ENCODE results near the gene ZHX3. TPM values are rescaled to one million over a fixed set of nuclear protein-coding genes. Genes with fewer than 3 reads are reported as not detected.

ZHX3 gene
- total RNA-seq, 6 experiments from 2014 or later: 64.1 to 80.1 (median 72.0) TPM

- TF ChIP-seq, protein P1, sequence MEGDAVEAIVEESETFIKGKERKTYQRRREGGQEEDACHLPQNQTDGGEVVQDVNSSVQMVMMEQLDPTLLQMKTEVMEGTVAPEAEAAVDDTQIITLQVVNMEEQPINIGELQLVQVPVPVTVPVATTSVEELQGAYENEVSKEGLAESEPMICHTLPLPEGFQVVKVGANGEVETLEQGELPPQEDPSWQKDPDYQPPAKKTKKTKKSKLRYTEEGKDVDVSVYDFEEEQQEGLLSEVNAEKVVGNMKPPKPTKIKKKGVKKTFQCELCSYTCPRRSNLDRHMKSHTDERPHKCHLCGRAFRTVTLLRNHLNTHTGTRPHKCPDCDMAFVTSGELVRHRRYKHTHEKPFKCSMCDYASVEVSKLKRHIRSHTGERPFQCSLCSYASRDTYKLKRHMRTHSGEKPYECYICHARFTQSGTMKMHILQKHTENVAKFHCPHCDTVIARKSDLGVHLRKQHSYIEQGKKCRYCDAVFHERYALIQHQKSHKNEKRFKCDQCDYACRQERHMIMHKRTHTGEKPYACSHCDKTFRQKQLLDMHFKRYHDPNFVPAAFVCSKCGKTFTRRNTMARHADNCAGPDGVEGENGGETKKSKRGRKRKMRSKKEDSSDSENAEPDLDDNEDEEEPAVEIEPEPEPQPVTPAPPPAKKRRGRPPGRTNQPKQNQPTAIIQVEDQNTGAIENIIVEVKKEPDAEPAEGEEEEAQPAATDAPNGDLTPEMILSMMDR (IDR thresholded peaks at IDR 0.05): no peak
- Mint-ChIP-seq H3K9me3 (peaks cover 41% of the 10 kb centered on the region), H3K4me1 (ENCODE audit: low read depth) (peaks cover 22% of the 10 kb centered on the region), H3K27me3 (ENCODE audit: insufficient read depth) (no peaks in the 10 kb centered on the region; the same call in 1 of the 2 replicates), H3K4me3 (no peak overlapping the region), H3K27ac (no peak overlapping the region), H3K36me3 (ENCODE audit: low read depth) (peaks cover 78% of the 10 kb centered on the region)
- no peak for DNase-seq
Measured at GRCh38 chr20:41191562-41192500, 125.7 kb downstream of the ZHX3 start.

- Mint-ChIP-seq H3K4me1 (ENCODE audit: low read depth) (peaks cover 23% of the 10 kb centered on the region), H3K36me3 (ENCODE audit: low read depth) (peaks cover 56% of the 10 kb centered on the region), H3K4me3 (no peak overlapping the region), H3K27me3 (ENCODE audit: insufficient read depth) (no peaks in the 10 kb centered on the region), H3K27ac (no peak overlapping the region), H3K9me3 (peaks cover 26% of the 10 kb centered on the region)
- TF ChIP-seq, protein P1 (IDR thresholded peaks at IDR 0.05): no peak
- DNase-seq: no peak
Measured at GRCh38 chr20:41187668-41188067, 129.9 kb downstream of the ZHX3 start.

- H3K4me1 Mint-ChIP-seq (ENCODE audit: low read depth): peaks cover 35% of the 10 kb centered on the region
- H3K9me3 Mint-ChIP-seq: peaks cover 11% of the 10 kb centered on the region
- no peak overlapping the region for H3K4me3 Mint-ChIP-seq
- no peaks in the 10 kb centered on the region; the same call in 1 of the 2 replicates for H3K27me3 Mint-ChIP-seq (ENCODE audit: insufficient read depth)
- TF ChIP-seq, protein P1 (IDR thresholded peaks at IDR 0.05): no peak
- no peak overlapping the region; the same call in 1 of the 2 replicates for H3K27ac Mint-ChIP-seq
- DNase-seq: no peak
- H3K36me3 Mint-ChIP-seq (ENCODE audit: low read depth): peaks cover 51% of the 10 kb centered on the region
Measured at GRCh38 chr20:41185013-41185757, 132.3 kb downstream of the ZHX3 start.

DNA sequence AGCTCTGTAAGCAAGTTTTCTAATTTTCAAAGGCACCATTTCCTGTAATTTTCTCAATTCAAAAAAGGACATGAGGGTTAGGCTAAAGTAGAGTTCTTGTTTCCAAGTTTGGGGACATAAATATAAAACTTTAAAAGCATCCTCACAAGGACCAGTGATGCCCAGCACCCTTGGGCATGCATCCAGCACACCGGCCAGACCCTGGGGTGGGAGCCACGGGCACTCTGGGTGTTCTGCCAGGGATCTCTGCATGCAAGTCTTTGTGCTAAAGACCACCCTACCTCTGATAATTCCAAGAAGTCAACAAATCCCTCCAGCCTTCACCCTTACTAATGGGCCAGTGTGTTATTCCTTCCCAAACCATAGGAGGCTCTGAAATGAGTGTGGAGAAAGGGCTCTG is 133.7 kb downstream of the ZHX3 start:
- H3K9me3 Mint-ChIP-seq: no peaks in the 10 kb centered on the region; the same call in 1 of the 2 replicates

DNA sequence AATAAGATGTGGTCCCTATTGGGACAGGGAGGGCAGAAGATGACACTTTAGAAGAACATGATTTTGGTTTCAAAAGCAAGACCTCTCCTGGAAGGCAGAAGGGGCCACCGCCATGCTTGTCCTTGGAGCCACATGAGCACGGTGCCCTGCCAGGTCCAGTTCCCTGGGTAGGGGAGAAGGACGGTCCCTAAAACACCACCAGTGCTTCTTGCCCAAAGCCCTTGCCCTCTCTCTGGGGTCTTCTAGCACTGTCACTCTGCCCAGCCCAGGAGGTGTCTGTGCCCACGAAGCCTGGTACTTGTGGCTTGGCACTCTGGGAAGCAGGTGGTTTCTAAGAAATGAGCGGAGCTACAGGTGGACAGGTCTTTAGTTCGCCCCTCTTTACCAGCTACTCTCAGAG is 134.1 kb downstream of the ZHX3 start:
- Mint-ChIP-seq H3K9me3 (no peaks in the 10 kb centered on the region; the same call in 1 of the 2 replicates), H3K27ac (no peak overlapping the region), H3K36me3 (ENCODE audit: low read depth) (peaks cover 42% of the 10 kb centered on the region), H3K4me3 (no peak overlapping the region), H3K27me3 (ENCODE audit: insufficient read depth) (peaks cover 3% of the 10 kb centered on the region), H3K4me1 (ENCODE audit: low read depth) (peaks cover 28% of the 10 kb centered on the region)
- TF ChIP-seq, protein P1 (IDR thresholded peaks at IDR 0.05): no peak
- no peak for DNase-seq

More for the DNA sequence above, 133.7 kb downstream of the ZHX3 start:
- peaks cover under 1% of the 10 kb centered on the region for H3K27me3 Mint-ChIP-seq (ENCODE audit: insufficient read depth)
- no peak for DNase-seq
- H3K4me3 Mint-ChIP-seq: no peak overlapping the region
- H3K27ac Mint-ChIP-seq: no peak overlapping the region
- TF ChIP-seq, protein P1 (IDR thresholded peaks at IDR 0.05): no peak
- H3K36me3 Mint-ChIP-seq (ENCODE audit: low read depth): peaks cover 42% of the 10 kb centered on the region
- H3K4me1 Mint-ChIP-seq (ENCODE audit: low read depth): peaks cover 28% of the 10 kb centered on the region

All from HFFc6 (cell line).